ENCODE results near the gene RNF167. TPM values are rescaled to one million over a fixed set of nuclear protein-coding genes. Genes with fewer than 3 reads are reported as not detected.

The RNF167 gene
- total RNA-seq, 4 donors from 2014 or later: 42.3 to 57.4 (median 54.2) TPM

- Histone ChIP-seq H3K4me1 (peaks cover 13 to 23% (median 14%) of the 10 kb centered on the region in 3 donors), H3K36me3 (peaks cover 20 to 83% (median 32%) of the 10 kb centered on the region in 3 donors), H3K27me3 (no peaks in the 10 kb centered on the region), H3K27ac (no peak overlapping the region), H3K9me3 (no peaks in the 10 kb centered on the region), H3K4me3 (no peak overlapping the region)
- intact Hi-C loops (cut with DNase I): no loop called here
- no peak for DNase-seq
- WGBS, 2 donors: no CpG with 5 or more reads among the region's 12 CpGs
- TF ChIP-seq CTCF (IDR thresholded peaks at IDR 0.05): no peak
- TF ChIP-seq POLR2A (IDR thresholded peaks at IDR 0.05): no peak
These were observed 32.7 kb downstream of the RNF167 start for GRCh38 chr17:4972752-4973151.

GRCh38 chr17:4973256-4974114, 33.4 kb downstream of the RNF167 start:
- intact Hi-C loops (cut with DNase I): no loop called here
- WGBS, 2 donors: 80 to 92% methylated on average over 6 to 10 of the region's 10 CpGs

GRCh38 chr17:4974115-4974670, 34.1 kb downstream of the RNF167 start:
- DNase-seq: no peak
- intact Hi-C loops (cut with DNase I): no loop called here

More at GRCh38 chr17:4973256-4974114, 33.4 kb downstream of the RNF167 start:
- no peaks in the 10 kb centered on the region for H3K9me3 ChIP-seq
- H3K36me3 ChIP-seq: peaks cover 24 to 91% (median 32%) of the 10 kb centered on the region in 3 donors
- H3K4me1 ChIP-seq: peaks cover 8 to 16% (median 10%) of the 10 kb centered on the region in 3 donors
- H3K4me3 ChIP-seq: no peak overlapping the region
- no peak for TF ChIP-seq POLR2A (IDR thresholded peaks at IDR 0.05)
- TF ChIP-seq CTCF (IDR thresholded peaks at IDR 0.05): no peak
- no peaks in the 10 kb centered on the region for H3K27me3 ChIP-seq
- H3K27ac ChIP-seq: no peak overlapping the region
- no peak for DNase-seq

GRCh38 chr17:4978726-4979125, 38.7 kb downstream of the RNF167 start:
- H3K27me3 ChIP-seq: no peaks in the 10 kb centered on the region
- no peak overlapping the region for H3K27ac ChIP-seq
- intact Hi-C loops (cut with DNase I): no loop called here
- peaks cover 3 to 14% (median 6%) of the 10 kb centered on the region in 3 donors for H3K4me1 ChIP-seq
- H3K4me3 ChIP-seq: no peak overlapping the region
- TF ChIP-seq POLR2A (IDR thresholded peaks at IDR 0.05) (no peak), CTCF (IDR thresholded peaks at IDR 0.05) (no peak)
- no peak for DNase-seq
- H3K36me3 ChIP-seq: peaks cover 21 to 100% (median 42%) of the 10 kb centered on the region in 3 donors
- H3K9me3 ChIP-seq: no peaks in the 10 kb centered on the region

More at GRCh38 chr17:4974115-4974670, 34.1 kb downstream of the RNF167 start:
- Histone ChIP-seq H3K4me3 (no peak overlapping the region), H3K27ac (no peak overlapping the region), H3K27me3 (no peaks in the 10 kb centered on the region), H3K36me3 (peaks cover 29 to 98% (median 32%) of the 10 kb centered on the region in 3 donors), H3K9me3 (no peaks in the 10 kb centered on the region), H3K4me1 (peaks cover under 1 to 9% (median 3%) of the 10 kb centered on the region in 3 donors)
- WGBS, 2 donors: 91 to 100% methylated on average over 7 of the region's 9 CpGs
- no peak for TF ChIP-seq CTCF (IDR thresholded peaks at IDR 0.05)

GRCh38 chr17:4980644-4981216, 40.7 kb downstream of the RNF167 start:
- 15 to 31% methylated on average over 5 of the region's 6 CpGs for WGBS, 2 donors
- intact Hi-C loops (cut with DNase I): no loop called here
- TF ChIP-seq CTCF (IDR thresholded peaks at IDR 0.05) (peak; percentile 57 to 81 (median 77)), POLR2A (IDR thresholded peaks at IDR 0.05) (no peak)
- H3K4me3 ChIP-seq: no peak overlapping the region
- no peaks in the 10 kb centered on the region for H3K9me3 ChIP-seq
- H3K27me3 ChIP-seq: no peaks in the 10 kb centered on the region
- H3K36me3 ChIP-seq: peaks cover 14 to 100% (median 37%) of the 10 kb centered on the region in 3 donors
- no peak overlapping the region for H3K27ac ChIP-seq
- H3K4me1 ChIP-seq: peaks cover 3 to 17% (median 6%) of the 10 kb centered on the region in 3 donors
- no peak for DNase-seq

Data from esophagus squamous epithelium (tissue), 5 donors.